Activated naive CD4-positive, alpha-beta T cell treated with Interleukin-2 at 50 U/mL for 16 hours (primary cell): ENCODE results near the gene PDE6G.

ENCODE experiments used
- DNase-seq: peaks from one replicate; pipeline ENCODE4 v3.0.0-alpha.2; 2020

Gene PDE6G

GRCh38 chr17:81656118-81656743 lies at the start of gene PDE6G:
Gene PDE6G, minus strand, starts transcription at chr17:81656542. Its CDS starts 3,237 bp downstream, at chr17:81653305.
- no peak for DNase-seq

- no peak for DNase-seq
These were observed 49.3 kb upstream of the PDE6G start for GRCh38 chr17:81705518-81706231.

GRCh38 chr17:81703747-81704654 lies 47.7 kb upstream of the PDE6G start:
- DNase-seq: peak; percentile 38

- peak; percentile 90 for DNase-seq
These were observed 46.8 kb upstream of the PDE6G start, which contains the start of gene MRPL12 for GRCh38 chr17:81702934-81703746. Gene MRPL12, plus strand, starts transcription at chr17:81703367. Its CDS starts 135 bp downstream, at chr17:81703502.

GRCh38 chr17:81701288-81702071 lies 45.1 kb upstream of the PDE6G start:
- no peak for DNase-seq

- no peak for DNase-seq
These were observed 44.3 kb upstream of the PDE6G start for GRCh38 chr17:81700353-81701287.

- DNase-seq: no peak
These were observed 41.1 kb upstream of the PDE6G start for GRCh38 chr17:81697261-81698044.

- DNase-seq: no peak
These were observed 40.0 kb upstream of the PDE6G start for GRCh38 chr17:81696218-81696941.

- DNase-seq: no peak
These were observed 39.5 kb upstream of the PDE6G start for GRCh38 chr17:81695801-81696200.

GRCh38 chr17:81695211-81695610 lies 38.9 kb upstream of the PDE6G start:
- no peak for DNase-seq

GRCh38 chr17:81694810-81695209 lies 38.5 kb upstream of the PDE6G start:
- no peak for DNase-seq

GRCh38 chr17:81693509-81694210 lies 37.3 kb upstream of the PDE6G start:
- no peak for DNase-seq

GRCh38 chr17:81691608-81692007 lies 35.3 kb upstream of the PDE6G start:
- no peak for DNase-seq

GRCh38 chr17:81691196-81691595 lies 34.9 kb upstream of the PDE6G start:
- DNase-seq: no peak

- no peak for DNase-seq
These were observed 34.2 kb upstream of the PDE6G start for GRCh38 chr17:81690549-81690948.

- no peak for DNase-seq
These were observed 33.7 kb upstream of the PDE6G start for GRCh38 chr17:81690066-81690465.

GRCh38 chr17:81688616-81689015 lies 32.3 kb upstream of the PDE6G start:
- DNase-seq: no peak
